Activated naive CD8-positive, alpha-beta T cell (primary cell): ENCODE measurements around the gene ARHGAP4.

ENCODE experiments used
- H3K27ac Mint-ChIP-seq: one replicate; pipeline ENCODE4 v1.8.0; 2021; ENCODE audit warnings: mixed read lengths
- H3K27me3 Mint-ChIP-seq: one replicate; pipeline ENCODE4 v1.8.0; 2021; ENCODE audit warnings: mixed read lengths
- H3K36me3 Mint-ChIP-seq: one replicate; pipeline ENCODE4 v1.8.0; 2021; ENCODE audit warnings: mixed read lengths
- H3K4me1 Mint-ChIP-seq: one replicate; pipeline ENCODE4 v1.8.0; 2021; ENCODE audit warnings: low read depth, mixed read lengths
- H3K4me3 Mint-ChIP-seq: one replicate; pipeline ENCODE4 v1.8.0; 2021; ENCODE audit warnings: mild to moderate bottlenecking, mixed read lengths
- H3K9me3 Mint-ChIP-seq: one replicate; pipeline ENCODE4 v1.8.0; 2021; ENCODE audit warnings: low read depth, mixed read lengths

The ARHGAP4 gene

GRCh38 chrX:153861151-153861550 lies 64.9 kb downstream of the ARHGAP4 start:
- Mint-ChIP-seq H3K36me3 (no peaks in the 10 kb centered on the region), H3K27ac (no peak overlapping the region), H3K9me3 (no peaks in the 10 kb centered on the region), H3K4me1 (peaks cover 10% of the 10 kb centered on the region), H3K27me3 (no peaks in the 10 kb centered on the region), H3K4me3 (no peak overlapping the region)
